HEK293T (cell line): ENCODE data around the gene BAHCC1.

Experiments
- CTCF ChIA-PET: fragments of 350-600 bp; formaldehyde crosslinking; extraction: SDS; loops from one replicate; lab custom pipeline; 2021; ENCODE audit warnings: antibody characterized with exemption, inconsistent platforms; lab: Yijun Ruan, JAX
- POLR2A ChIA-PET: fragments of 350-600 bp; formaldehyde crosslinking; extraction: SDS; loops from one replicate; lab custom pipeline; 2020; ENCODE audit warnings: antibody characterized with exemption, inconsistent platforms; lab: Yijun Ruan, JAX
- DNase-seq: peaks from one replicate; pipeline ENCODE4 v3.0.0; 2012; ENCODE audit warnings: mixed read lengths; ENCODE audit errors: extremely low spot score
- ARNT ChIP-seq: fragments of 450-650 bp; IDR thresholded peaks from 2 replicates; pipeline ENCODE4 v1.6.1; 2017; ENCODE audit warnings: mild to moderate bottlenecking
- BHLHE40 ChIP-seq: fragments of 450-650 bp; IDR thresholded peaks from 2 replicates; pipeline ENCODE4 v1.6.1; 2016; ENCODE audit warnings: mild to moderate bottlenecking, moderate library complexity, borderline replicate concordance
- CTBP1 ChIP-seq: fragments of 450-650 bp; IDR thresholded peaks from 2 replicates; pipeline ENCODE4 v1.6.1; 2016; ENCODE audit warnings: borderline replicate concordance
- ELF4 ChIP-seq: fragments of 450-650 bp; IDR thresholded peaks from 2 replicates; pipeline ENCODE4 v1.6.1; 2017; ENCODE audit warnings: antibody characterized with exemption
- FOXA1 ChIP-seq: fragments of 450-650 bp; IDR thresholded peaks from 2 replicates; pipeline ENCODE4 v1.6.1; 2016; ENCODE audit warnings: mild to moderate bottlenecking
- FOXK2 ChIP-seq: fragments of 450-650 bp; IDR thresholded peaks from 2 replicates; pipeline ENCODE4 v1.6.1; 2016; ENCODE audit warnings: mild to moderate bottlenecking
- FOXM1 ChIP-seq: fragments of 450-650 bp; IDR thresholded peaks from 2 replicates; pipeline ENCODE4 v1.6.1; 2017; ENCODE audit warnings: mild to moderate bottlenecking, borderline replicate concordance
- HDGF ChIP-seq: fragments of 450-650 bp; IDR thresholded peaks from 2 replicates; pipeline ENCODE4 v1.6.1; 2017; ENCODE audit warnings: antibody characterized with exemption, borderline replicate concordance
- L3MBTL2 ChIP-seq: fragments of 450-650 bp; conservative IDR thresholded peaks from 2 replicates; pipeline ENCODE4 v1.6.1; 2016; ENCODE audit warnings: mild to moderate bottlenecking
- LEF1 ChIP-seq: fragments of 450-650 bp; IDR thresholded peaks from 2 replicates; pipeline ENCODE4 v1.6.1; 2017; ENCODE audit warnings: mild to moderate bottlenecking, borderline replicate concordance
- NFRKB ChIP-seq: fragments of 450-650 bp; IDR thresholded peaks from 2 replicates; pipeline ENCODE4 v1.6.1; 2016; ENCODE audit warnings: mild to moderate bottlenecking, moderate library complexity
- SP1 ChIP-seq: fragments of 450-650 bp; IDR thresholded peaks from 2 replicates; pipeline ENCODE4 v1.6.1; 2017
- SUZ12 ChIP-seq: fragments of 450-650 bp; IDR thresholded peaks from 2 replicates; pipeline ENCODE4 v1.6.1; 2016; ENCODE audit warnings: mild to moderate bottlenecking
- TARDBP ChIP-seq: fragments of 450-650 bp; IDR thresholded peaks from 2 replicates; pipeline ENCODE4 v1.6.1; 2016
- ZNF384 ChIP-seq: fragments of 450-650 bp; IDR thresholded peaks from 2 replicates; pipeline ENCODE4 v1.6.1; 2016
- TF ChIP-seq, protein P1 (sequence below): fragments of 450-650 bp; IDR thresholded peaks from 2 replicates; pipeline ENCODE4 v1.6.1; 2016

Gene BAHCC1

DNA sequence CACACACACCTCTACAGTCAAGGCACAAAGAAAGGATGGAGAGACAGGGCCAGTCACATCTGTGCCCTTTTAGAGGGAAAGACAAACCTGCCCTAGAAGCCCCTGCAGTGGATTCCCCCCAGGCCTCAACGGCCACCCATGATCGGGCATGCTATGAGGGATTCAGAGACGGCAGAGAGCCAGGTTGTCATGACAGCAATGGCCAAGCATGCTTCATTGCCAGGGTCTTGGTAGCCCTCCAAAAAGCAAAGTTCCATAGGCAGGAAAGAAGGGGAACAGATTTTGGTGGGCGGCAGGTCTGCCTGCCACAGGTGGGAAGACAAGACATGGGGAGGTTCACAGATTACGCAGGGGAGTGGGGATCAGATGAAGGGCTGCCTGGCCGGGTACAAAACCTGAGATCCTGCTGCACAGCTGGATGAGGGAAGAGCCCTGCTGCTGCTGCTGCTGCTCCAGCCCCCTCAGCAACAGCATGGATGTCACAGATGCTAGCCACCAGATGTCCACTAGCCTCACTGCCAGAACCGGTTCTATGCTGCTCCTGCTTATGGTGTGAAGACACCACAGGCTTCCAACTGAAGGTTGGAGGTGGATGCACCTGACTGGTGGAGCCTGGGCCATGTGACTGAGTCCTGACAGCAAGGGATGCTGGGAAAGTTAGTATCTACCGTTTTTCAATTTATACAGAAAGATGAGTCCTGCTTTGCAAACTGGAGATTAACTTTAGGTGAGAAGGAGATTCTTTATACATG lies 99.5 kb downstream of the BAHCC1 start:
- ChIA-PET CTCF (interaction anchor here (1.0 kb wide), 1 partner anchor 10 kb away, joined by 3 read pairs; no protein-coding TSS in a partner anchor), POLR2A (interaction anchor here (1.5 to 7.5 kb wide), 2 partner anchors 13 to 20 kb away, joined by 5 to 66 read pairs; partner anchors contain the start of gene ACTG1)
- no peak for DNase-seq
- TF ChIP-seq L3MBTL2 (peak; percentile 52; the same call in 1 of the 2 replicates), ZNF384 (no peak)

DNA sequence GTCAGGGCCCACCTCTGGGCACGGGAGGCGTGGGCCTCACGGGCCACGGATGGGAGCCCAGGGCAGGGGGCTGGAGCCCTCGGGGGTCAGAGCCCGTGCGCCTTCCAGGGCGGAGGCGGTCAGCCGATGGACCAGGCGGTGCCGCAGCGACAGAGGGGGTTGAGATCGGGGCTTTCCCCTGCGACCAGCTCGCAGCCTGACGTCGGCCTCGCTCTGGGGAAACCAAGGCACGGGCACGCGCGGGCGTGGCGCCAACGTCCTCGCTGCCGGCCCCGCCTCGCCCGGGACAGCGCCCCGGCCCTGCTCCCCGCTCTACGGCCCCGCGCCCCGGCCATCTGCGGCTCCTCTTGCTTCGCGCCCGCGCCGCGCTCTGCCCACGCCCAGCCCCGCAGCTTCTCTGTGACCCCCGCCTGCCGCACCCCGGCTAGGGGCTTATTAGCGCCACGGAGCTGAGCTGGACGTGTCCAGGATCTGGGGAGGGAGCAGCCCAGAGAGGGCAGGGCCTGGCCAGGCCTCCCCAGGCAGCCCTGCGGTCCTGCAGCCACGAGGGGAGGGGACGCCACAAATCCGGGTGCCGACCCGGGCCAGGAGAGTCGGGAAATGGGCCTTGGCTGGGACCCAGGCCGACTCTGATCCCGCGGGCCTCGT lies 103.8 kb downstream of the BAHCC1 start:
- ChIA-PET POLR2A (interaction anchor here (1.1 to 2.2 kb wide), 3 partner anchors 8 to 12 kb away, joined by 3 to 10 read pairs (median 5); no protein-coding TSS in a partner anchor), CTCF (interaction anchor here (0.7 to 1.1 kb wide), 2 partner anchors 9 to 14 kb away, joined by 3 to 7 read pairs; no protein-coding TSS in a partner anchor)
- TF ChIP-seq TARDBP: no peak
- TF ChIP-seq ZNF384: no peak
- no peak for TF ChIP-seq SUZ12
- TF ChIP-seq CTBP1: no peak
- no peak for TF ChIP-seq FOXM1
- TF ChIP-seq NFRKB: no peak
- no peak for TF ChIP-seq BHLHE40
- TF ChIP-seq L3MBTL2: no peak
- no peak for TF ChIP-seq SP1
- no peak for TF ChIP-seq FOXA1
- TF ChIP-seq HDGF: no peak
- no peak for TF ChIP-seq LEF1
- TF ChIP-seq, protein P1, sequence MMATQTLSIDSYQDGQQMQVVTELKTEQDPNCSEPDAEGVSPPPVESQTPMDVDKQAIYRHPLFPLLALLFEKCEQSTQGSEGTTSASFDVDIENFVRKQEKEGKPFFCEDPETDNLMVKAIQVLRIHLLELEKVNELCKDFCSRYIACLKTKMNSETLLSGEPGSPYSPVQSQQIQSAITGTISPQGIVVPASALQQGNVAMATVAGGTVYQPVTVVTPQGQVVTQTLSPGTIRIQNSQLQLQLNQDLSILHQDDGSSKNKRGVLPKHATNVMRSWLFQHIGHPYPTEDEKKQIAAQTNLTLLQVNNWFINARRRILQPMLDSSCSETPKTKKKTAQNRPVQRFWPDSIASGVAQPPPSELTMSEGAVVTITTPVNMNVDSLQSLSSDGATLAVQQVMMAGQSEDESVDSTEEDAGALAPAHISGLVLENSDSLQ: no peak
- TF ChIP-seq ARNT: no peak
- no peak for TF ChIP-seq FOXK2
- no peak for TF ChIP-seq ELF4
- DNase-seq: no peak

DNA sequence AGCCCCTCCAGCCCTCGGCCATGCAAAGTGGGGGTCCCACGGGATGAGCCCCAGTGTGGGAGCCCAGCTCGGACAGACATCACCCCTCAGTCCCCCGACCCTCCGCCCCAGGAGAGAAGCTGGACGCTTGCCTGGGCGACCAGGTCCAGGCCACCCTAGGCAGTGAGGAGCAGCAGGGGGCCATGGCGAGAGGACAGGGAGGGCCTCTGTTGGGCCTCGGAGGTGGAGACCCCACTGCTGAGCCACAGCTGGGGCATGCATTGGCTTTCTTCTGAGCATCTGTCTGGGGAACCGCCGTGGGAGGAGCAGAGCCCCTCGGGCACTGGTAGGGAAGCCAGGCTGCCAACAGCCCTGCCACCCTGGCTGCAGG lies 104.3 kb downstream of the BAHCC1 start:
- TF ChIP-seq L3MBTL2 (no peak), SP1 (no peak), BHLHE40 (no peak), FOXK2 (no peak), FOXA1 (no peak), LEF1 (no peak)
- POLR2A ChIA-PET: interaction anchor here (1.1 to 2.2 kb wide), 6 partner anchors 9 to 16 kb away, joined by 3 to 10 read pairs (median 5); partner anchors contain the start of gene ACTG1
- no peak for DNase-seq
- CTCF ChIA-PET: interaction anchor here (0.7 to 1.1 kb wide), 2 partner anchors 8 to 15 kb away, joined by 3 to 7 read pairs; no protein-coding TSS in a partner anchor

DNA sequence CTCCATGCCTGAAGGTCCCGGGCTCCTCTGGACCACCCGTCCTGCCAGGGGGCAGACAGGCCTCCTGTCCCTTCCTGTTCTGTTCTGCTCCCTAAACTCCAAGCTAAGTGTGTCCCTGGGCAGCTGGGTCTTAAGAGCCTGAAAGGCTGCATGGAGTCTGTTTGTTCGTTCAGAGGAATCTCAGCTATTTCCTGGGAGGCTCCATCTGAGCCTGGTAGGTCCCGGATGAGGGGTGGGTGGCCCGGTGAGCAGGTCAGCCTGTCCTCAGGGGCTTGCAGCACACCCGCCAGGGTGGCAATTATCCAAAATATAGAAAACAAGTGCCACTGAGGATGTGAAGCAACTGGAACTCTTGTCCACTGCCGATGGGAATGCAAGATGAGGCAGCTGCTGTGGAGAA lies 104.8 kb downstream of the BAHCC1 start:
- TF ChIP-seq SP1 (no peak), TARDBP (no peak), CTBP1 (no peak), HDGF (no peak), NFRKB (no peak), FOXA1 (no peak), SUZ12 (no peak), ARNT (no peak), ELF4 (no peak), ZNF384 (no peak), FOXK2 (no peak), BHLHE40 (no peak), LEF1 (no peak)
- TF ChIP-seq, protein P1: no peak
- POLR2A ChIA-PET: interaction anchor here (1.1 to 2.2 kb wide), 5 partner anchors 9 to 15 kb away, joined by 3 to 10 read pairs (median 6); partner anchors contain the start of gene ACTG1
- DNase-seq: no peak
- CTCF ChIA-PET: interaction anchor here (0.6 to 1.1 kb wide), 2 partner anchors 15 to 211 kb away, joined by 3 to 7 read pairs; no protein-coding TSS in a partner anchor

DNA sequence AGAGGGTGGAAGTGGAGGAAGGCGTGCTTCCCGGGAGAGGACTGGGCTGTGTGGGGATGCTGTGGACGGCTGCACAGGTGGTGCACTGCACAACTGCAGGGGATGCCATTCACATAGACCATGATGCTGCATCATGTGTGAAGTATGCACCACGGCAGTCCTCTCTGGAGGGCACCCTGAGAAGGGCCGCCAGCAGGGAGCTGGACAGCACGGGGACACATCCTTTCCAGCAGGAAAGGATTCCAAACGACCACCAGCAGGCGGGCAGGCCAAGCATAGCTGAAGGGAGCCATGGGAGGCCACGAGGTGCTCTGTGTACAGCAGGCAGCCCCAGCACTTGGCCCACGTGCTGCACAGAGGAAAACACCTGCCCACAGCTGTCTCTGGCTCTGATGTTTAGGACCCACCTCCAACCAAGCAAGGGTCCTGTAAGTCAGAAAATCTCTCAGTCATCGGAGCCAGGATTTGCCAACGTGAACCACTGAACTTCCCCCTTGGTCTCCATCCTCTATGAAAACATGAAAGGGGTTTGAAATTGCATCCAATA lies 107.3 kb downstream of the BAHCC1 start:
- POLR2A ChIA-PET: no interaction called here
- CTCF ChIA-PET: no interaction called here
- DNase-seq: no peak
- TF ChIP-seq ELF4 (no peak), LEF1 (no peak), ZNF384 (no peak), NFRKB (no peak)

DNA sequence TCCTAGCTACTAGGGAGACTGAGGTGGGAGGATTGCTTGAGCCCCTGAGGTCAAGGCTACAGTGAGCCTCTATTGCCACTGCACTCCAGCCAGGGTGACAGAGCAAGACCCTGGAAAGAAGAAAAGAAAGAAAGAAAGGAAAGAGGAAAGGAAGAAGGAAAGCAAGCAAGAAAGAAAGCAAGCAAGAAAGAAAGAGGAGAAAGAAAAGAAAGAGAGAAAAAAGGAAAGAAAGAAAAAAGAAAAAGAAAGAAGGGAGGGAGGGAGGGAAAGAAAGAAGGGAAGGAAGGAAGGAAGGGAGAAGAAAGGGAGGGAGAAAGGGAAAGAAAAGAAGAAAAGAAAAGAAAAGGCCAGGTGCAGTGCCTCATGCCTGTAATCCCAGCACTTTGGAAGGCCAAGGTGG lies 108.4 kb downstream of the BAHCC1 start:
- no peak for TF ChIP-seq HDGF
- POLR2A ChIA-PET: no interaction called here
- DNase-seq: no peak
- CTCF ChIA-PET: no interaction called here

DNA sequence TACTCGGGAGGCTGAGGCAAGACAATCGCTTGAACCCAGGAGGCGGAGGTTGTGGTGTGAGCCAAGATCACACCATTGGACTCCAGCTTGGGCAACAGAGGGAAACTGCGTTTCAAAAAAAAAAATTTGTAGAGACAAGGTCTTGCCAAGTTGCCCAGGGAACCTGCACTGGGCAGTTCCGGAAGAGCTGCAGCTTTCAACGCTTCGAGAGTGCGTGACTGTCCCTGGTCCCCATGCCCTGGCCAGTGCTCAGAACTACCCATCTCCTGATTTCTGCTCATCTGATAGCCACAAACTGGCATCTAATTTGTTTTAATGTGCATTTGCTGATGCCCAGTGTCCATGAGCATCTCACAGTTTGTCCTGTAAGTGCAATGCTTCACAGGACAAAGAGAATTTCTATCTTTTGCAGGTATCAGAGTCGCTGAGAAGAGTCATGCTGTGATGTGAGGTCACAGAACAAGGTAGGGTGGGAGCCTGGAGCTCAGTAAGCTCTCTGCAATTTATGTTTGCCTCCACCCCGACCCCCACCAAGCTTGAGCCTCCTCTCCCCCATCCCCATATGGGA lies 113.5 kb downstream of the BAHCC1 start:
- DNase-seq: no peak
- TF ChIP-seq SUZ12 (no peak), ZNF384 (no peak), ELF4 (peak; percentile 12; the same call in 1 of the 2 replicates), NFRKB (peak; percentile 53; the same call in 1 of the 2 replicates), FOXA1 (no peak), ARNT (no peak), L3MBTL2 (0 out of 2 replicates have a peak, but pooled peaks have one; percentile 12), HDGF (no peak), FOXK2 (no peak), BHLHE40 (no peak), SP1 (no peak), CTBP1 (no peak), FOXM1 (no peak)
- CTCF ChIA-PET: interaction anchor here (0.6 kb wide), 1 partner anchor 35 kb away, joined by 5 read pairs; no protein-coding TSS in a partner anchor
- POLR2A ChIA-PET: interaction anchor here (0.7 to 2.6 kb wide), 9 partner anchors 8 to 111 kb away, joined by 3 to 16 read pairs (median 6); no protein-coding TSS in a partner anchor
